Measurements from ENCODE around the gene SCN2B.

The SCN2B gene

GRCh38 chr11:118132385-118133151 is 43.9 kb downstream of the SCN2B start:
- DNase-seq (ENCODE audit: low read depth), result no peak

- DNase-seq (ENCODE audit: low read depth), result no peak
Measured at GRCh38 chr11:118129471-118130172, 46.8 kb downstream of the SCN2B start.

GRCh38 chr11:118128721-118129470 is 47.5 kb downstream of the SCN2B start:
- DNase-seq (ENCODE audit: low read depth), result no peak

- no peak for DNase-seq (ENCODE audit: low read depth)
Measured at GRCh38 chr11:118128310-118128709, 48.1 kb downstream of the SCN2B start.

GRCh38 chr11:118126082-118126838 is 50.2 kb downstream of the SCN2B start:
- DNase-seq (ENCODE audit: low read depth), result no peak

- DNase-seq (ENCODE audit: low read depth), result no peak
Measured at GRCh38 chr11:118124929-118125535, 51.4 kb downstream of the SCN2B start.

- no peak for DNase-seq (ENCODE audit: low read depth)
Measured at GRCh38 chr11:118120793-118121192, 55.6 kb downstream of the SCN2B start.

- DNase-seq (ENCODE audit: low read depth), result no peak
Measured at GRCh38 chr11:118117790-118118601, 58.4 kb downstream of the SCN2B start.

GRCh38 chr11:118115048-118115447 is 61.4 kb downstream of the SCN2B start:
- no peak for DNase-seq (ENCODE audit: low read depth)

GRCh38 chr11:118114266-118114665 is 62.2 kb downstream of the SCN2B start:
- no peak for DNase-seq (ENCODE audit: low read depth)

GRCh38 chr11:118112711-118113430 is 63.6 kb downstream of the SCN2B start:
- no peak for DNase-seq (ENCODE audit: low read depth)

Measured in activated T-helper 9 cell treated with anti-CD3 and anti-CD28 coated beads, Interleukin-2, amount 50 U/mL, for 16 hours (primary cell).